RKO (cell line): Measurements from ENCODE around the gene SCOC.
A peak's percentile ranks its signal among the peaks of the same experiment; 100 is the strongest.

Source experiments
- DNase-seq: peaks from one replicate; pipeline ENCODE4 v3.0.0-alpha.2; 2016; ENCODE audit warnings: low spot score

SCOC gene

GRCh38 chr4:140373328-140374129, at the start of gene SCOC:
Gene SCOC, plus strand, starts transcription at chr4:140373646. Its CDS starts 5,525 bp downstream, at chr4:140379171.
- DNase-seq: no peak

GRCh38 chr4:140326395-140326993, 47.0 kb upstream of the SCOC start:
- DNase-seq: peak; percentile 64

GRCh38 chr4:140330311-140330900, 43.0 kb upstream of the SCOC start:
- DNase-seq: peak; percentile 61

- DNase-seq: no peak
Observed at GRCh38 chr4:140331245-140331644, 42.2 kb upstream of the SCOC start.

GRCh38 chr4:140331876-140332275, 41.6 kb upstream of the SCOC start:
- no peak for DNase-seq

- no peak for DNase-seq
Observed at GRCh38 chr4:140332734-140333133, 40.7 kb upstream of the SCOC start.

GRCh38 chr4:140333523-140333922, 39.9 kb upstream of the SCOC start:
- DNase-seq: no peak

GRCh38 chr4:140335076-140335475, 38.4 kb upstream of the SCOC start:
- DNase-seq: no peak

GRCh38 chr4:140336730-140337129, 36.7 kb upstream of the SCOC start:
- DNase-seq: no peak

GRCh38 chr4:140342620-140343019, 30.8 kb upstream of the SCOC start:
- DNase-seq: no peak

- no peak for DNase-seq
Observed at GRCh38 chr4:140343303-140343702, 30.1 kb upstream of the SCOC start.

GRCh38 chr4:140344101-140344500, 29.3 kb upstream of the SCOC start:
- no peak for DNase-seq

- DNase-seq: no peak
Observed at GRCh38 chr4:140344621-140345020, 28.8 kb upstream of the SCOC start.

GRCh38 chr4:140346136-140346535, 27.3 kb upstream of the SCOC start:
- no peak for DNase-seq

GRCh38 chr4:140349816-140350215, 23.6 kb upstream of the SCOC start:
- DNase-seq: no peak

- DNase-seq: no peak
Observed at GRCh38 chr4:140351093-140352075, 22.1 kb upstream of the SCOC start.

GRCh38 chr4:140353786-140354185, 19.7 kb upstream of the SCOC start:
- no peak for DNase-seq

GRCh38 chr4:140355288-140355687, 18.2 kb upstream of the SCOC start:
- DNase-seq: no peak

- DNase-seq: no peak
Observed at GRCh38 chr4:140357868-140358267, 15.6 kb upstream of the SCOC start.

GRCh38 chr4:140358281-140358680, 15.2 kb upstream of the SCOC start:
- no peak for DNase-seq

- DNase-seq: peak; percentile 82
Observed at GRCh38 chr4:140359562-140360427, 13.7 kb upstream of the SCOC start.
